Parathyroid adenoma (tissue), 2 donors: ENCODE results near the gene FCGBP.

Experiments
- H2AFZ ChIP-seq: fragments of 300-600 bp; sonication (generic); one replicate; pipeline ENCODE4 v1.7.0; 2017; ENCODE audit warnings: antibody characterized with exemption, mild to moderate bottlenecking
- H3K27ac ChIP-seq: fragments of 300-600 bp; sonication (generic); one replicate; pipeline ENCODE4 v1.7.0; 2017
- H3K27me3 ChIP-seq: fragments of 300-600 bp; sonication (generic); one replicate; pipeline ENCODE4 v1.7.0; 2017; ENCODE audit warnings: low read length; ENCODE audit not compliant: control insufficient read depth, insufficient read depth
- H3K36me3 ChIP-seq: fragments of 300-600 bp; sonication (generic); one replicate; pipeline ENCODE4 v1.7.0; 2017; ENCODE audit warnings: low read length; ENCODE audit not compliant: control insufficient read depth, insufficient read depth
- H3K4me1 ChIP-seq: fragments of 300-600 bp; sonication (generic); one replicate; pipeline ENCODE4 v1.7.0; 2017; ENCODE audit warnings: control low read depth
- H3K4me2 ChIP-seq: fragments of 300-600 bp; sonication (generic); one replicate; pipeline ENCODE4 v1.7.0; 2017; ENCODE audit warnings: low read length
- H3K4me3 ChIP-seq: fragments of 300-600 bp; sonication (generic); one replicate; pipeline ENCODE4 v1.7.0; 2017; ENCODE audit warnings: low read depth, low read length
- H3K79me2 ChIP-seq: fragments of 300-600 bp; sonication (generic); one replicate; pipeline ENCODE4 v1.7.0; 2017; ENCODE audit warnings: control low read depth
- H3K9ac ChIP-seq: fragments of 300-600 bp; sonication (generic); one replicate; pipeline ENCODE4 v1.7.0; 2017; ENCODE audit warnings: mild to moderate bottlenecking
- H3K9me3 ChIP-seq: fragments of 300-600 bp; sonication (generic); one replicate; pipeline ENCODE4 v1.7.0; 2017; ENCODE audit warnings: low read length; ENCODE audit not compliant: control insufficient read depth
- CTCF ChIP-seq: fragments of 300-600 bp; sonication (generic); IDR thresholded peaks from one replicate; pipeline ENCODE4 v1.7.0; 2017; ENCODE audit warnings: antibody characterized with exemption, mild to moderate bottlenecking
- donor health status: primary hyperparathyroidism.

The FCGBP gene

DNA sequence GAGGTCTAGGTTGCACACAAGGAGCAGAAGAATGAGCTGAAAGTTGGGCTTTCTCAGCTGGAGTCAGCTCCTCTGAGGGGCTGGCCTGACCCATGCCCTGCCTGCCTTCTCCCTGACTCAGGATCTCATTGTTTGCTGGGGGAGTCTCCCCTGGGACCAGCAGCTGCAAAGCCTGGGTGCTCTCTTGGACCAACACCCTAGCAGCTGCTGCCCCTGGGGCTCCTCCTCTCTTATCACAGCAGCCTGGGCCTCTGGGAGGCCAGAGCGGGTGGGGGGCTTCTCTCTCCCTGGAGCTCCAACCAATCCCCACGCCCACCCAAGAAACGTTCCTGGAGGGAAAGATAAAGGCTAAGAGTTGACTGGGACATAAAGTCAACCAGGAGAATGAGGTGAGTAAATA is 1.6 kb upstream of the FCGBP start:
- no peaks in the 10 kb centered on the region for H3K27me3 ChIP-seq
- no peak overlapping the region for H3K4me3 ChIP-seq
- H2AFZ ChIP-seq: no peak overlapping the region
- no peaks in the 10 kb centered on the region for H3K9me3 ChIP-seq
- no peak for TF ChIP-seq CTCF
- H3K27ac ChIP-seq: no peak overlapping the region
- no peaks in the 10 kb centered on the region for H3K4me1 ChIP-seq
- no peak overlapping the region for H3K4me2 ChIP-seq
- H3K36me3 ChIP-seq: no peaks in the 10 kb centered on the region
- no peaks in the 10 kb centered on the region for H3K79me2 ChIP-seq
- no peak overlapping the region for H3K9ac ChIP-seq

DNA sequence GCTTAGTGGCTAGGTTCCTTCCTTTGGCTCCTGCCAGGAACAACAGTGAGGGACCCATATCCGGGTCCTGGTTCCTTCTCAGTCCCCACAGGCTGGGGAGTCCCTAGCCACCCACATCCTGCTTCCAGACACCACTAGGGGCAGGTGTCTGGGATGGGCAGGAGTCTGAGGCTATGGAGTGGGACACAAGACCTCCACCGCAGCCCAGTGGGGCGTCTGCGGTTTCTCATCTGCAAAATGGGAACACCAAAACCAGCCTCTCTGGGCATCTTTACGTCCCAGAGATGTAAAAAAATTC is 879 bp upstream of the FCGBP start:
- Histone ChIP-seq H3K27ac (no peak overlapping the region), H3K36me3 (no peaks in the 10 kb centered on the region), H3K79me2 (no peaks in the 10 kb centered on the region), H3K4me2 (no peak overlapping the region), H3K9ac (no peak overlapping the region), H3K9me3 (no peaks in the 10 kb centered on the region), H2AFZ (no peak overlapping the region), H3K4me1 (no peaks in the 10 kb centered on the region), H3K27me3 (no peaks in the 10 kb centered on the region), H3K4me3 (no peak overlapping the region)
- no peak for TF ChIP-seq CTCF

- Histone ChIP-seq H3K4me1 (no peaks in the 10 kb centered on the region), H3K27me3 (no peaks in the 10 kb centered on the region), H3K36me3 (no peaks in the 10 kb centered on the region), H3K79me2 (no peaks in the 10 kb centered on the region), H3K4me3 (no peak overlapping the region), H3K27ac (no peak overlapping the region), H3K9me3 (no peaks in the 10 kb centered on the region), H3K9ac (no peak overlapping the region), H3K4me2 (no peak overlapping the region), H2AFZ (no peak overlapping the region)
- TF ChIP-seq CTCF: no peak
These were observed 4.7 kb downstream of the FCGBP start for GRCh38 chr19:39929750-39930149.

GRCh38 chr19:39928357-39928725 is 6.1 kb downstream of the FCGBP start:
- H3K9ac ChIP-seq: no peak overlapping the region
- H3K4me3 ChIP-seq: no peak overlapping the region
- TF ChIP-seq CTCF: no peak
- H3K27ac ChIP-seq: no peak overlapping the region
- H3K4me2 ChIP-seq: no peak overlapping the region
- no peaks in the 10 kb centered on the region for H3K4me1 ChIP-seq
- H3K27me3 ChIP-seq: no peaks in the 10 kb centered on the region
- H3K79me2 ChIP-seq: no peaks in the 10 kb centered on the region
- H3K9me3 ChIP-seq: no peaks in the 10 kb centered on the region
- H2AFZ ChIP-seq: no peak overlapping the region
- no peaks in the 10 kb centered on the region for H3K36me3 ChIP-seq

- H2AFZ ChIP-seq: no peak overlapping the region
- no peak for TF ChIP-seq CTCF
- H3K9me3 ChIP-seq: no peaks in the 10 kb centered on the region
- H3K27ac ChIP-seq: no peak overlapping the region
- no peaks in the 10 kb centered on the region for H3K27me3 ChIP-seq
- H3K4me3 ChIP-seq: no peak overlapping the region
- no peaks in the 10 kb centered on the region for H3K79me2 ChIP-seq
- H3K4me2 ChIP-seq: no peak overlapping the region
- H3K4me1 ChIP-seq: no peaks in the 10 kb centered on the region
- no peak overlapping the region for H3K9ac ChIP-seq
- H3K36me3 ChIP-seq: no peaks in the 10 kb centered on the region
These were observed 6.7 kb downstream of the FCGBP start for GRCh38 chr19:39927524-39928356.
